Mesenchymal stem cell (in vitro differentiated cells and primary cell): ENCODE data around the gene DTX4.

Source experiments
- DNase-seq: peaks from one replicate; pipeline ENCODE4 v3.0.0-alpha.2; 2013
- H2AFZ ChIP-seq: one replicate; pipeline ENCODE4 v1.6.1; 2013; ENCODE audit warnings: low read depth, mild to moderate bottlenecking, control low read depth, inconsistent platforms, low read length, moderate library complexity
- H2AK5ac ChIP-seq: 2 replicates; pipeline ENCODE4 v1.6.1; 2013; ENCODE audit warnings: low read length, moderate library complexity, mild to moderate bottlenecking, inconsistent platforms; ENCODE audit not compliant: severe bottlenecking
- H2BK120ac ChIP-seq: one replicate; pipeline ENCODE4 v1.6.1; 2013; ENCODE audit warnings: low read depth, mild to moderate bottlenecking, inconsistent platforms, low read length, moderate library complexity
- H2BK12ac ChIP-seq, 2 experiments: one replicate each; pipeline ENCODE4 v1.6.1; 2013; ENCODE audit warnings: inconsistent platforms in 2 of 2, low read length in 2 of 2, mild to moderate bottlenecking in 2 of 2, moderate library complexity in 2 of 2, control low read depth in 1 of 2
- H2BK15ac ChIP-seq: one replicate; pipeline ENCODE4 v1.6.1; 2013; ENCODE audit warnings: mild to moderate bottlenecking, low read depth, inconsistent platforms; ENCODE audit not compliant: poor library complexity, severe bottlenecking
- H2BK5ac ChIP-seq: 2 replicates; pipeline ENCODE4 v1.6.1; 2013; ENCODE audit warnings: low read depth, mild to moderate bottlenecking, low read length, control low read depth, inconsistent platforms; ENCODE audit not compliant: poor library complexity, severe bottlenecking
- H3K14ac ChIP-seq, 2 experiments: one replicate each; pipeline ENCODE4 v1.6.1; 2013; ENCODE audit warnings: inconsistent platforms in 2 of 2, low read length in 2 of 2, control low read depth in 1 of 2, mild to moderate bottlenecking in 1 of 2, moderate library complexity in 1 of 2
- H3K18ac ChIP-seq, 2 experiments: one replicate each; pipeline ENCODE4 v1.6.1; 2013; ENCODE audit warnings: inconsistent platforms in 2 of 2, low read length in 2 of 2, control low read depth in 1 of 2, low read depth in 1 of 2, mild to moderate bottlenecking in 1 of 2
- H3K23ac ChIP-seq, 2 experiments: one replicate each; pipeline ENCODE4 v1.6.1; 2013; ENCODE audit warnings: inconsistent platforms in 2 of 2, low read length in 2 of 2, mild to moderate bottlenecking in 2 of 2, moderate library complexity in 2 of 2, control low read depth in 1 of 2
- H3K27ac ChIP-seq: 2 replicates; pipeline ENCODE4 v1.5.1; 2013; ENCODE audit warnings: mild to moderate bottlenecking, moderate library complexity, low read length, control low read depth, inconsistent platforms; ENCODE audit not compliant: poor library complexity, severe bottlenecking
- H3K27me3 ChIP-seq, 2 experiments: 2 replicates each; pipeline versions ENCODE4 v1.6.1 to v1.7.0; 2013; ENCODE audit warnings: low read length in 2 of 2, mild to moderate bottlenecking in 2 of 2, moderate library complexity in 2 of 2, control low read depth in 1 of 2, inconsistent platforms in 1 of 2; ENCODE audit not compliant: control insufficient read depth in 1 of 2, insufficient read depth in 1 of 2
- H3K36me3 ChIP-seq, 2 experiments: 2 replicates each; pipeline versions ENCODE4 v1.6.1 to v1.7.0; 2013; ENCODE audit warnings: low read length in 2 of 2, control low read depth in 1 of 2, inconsistent platforms in 1 of 2, low read depth in 1 of 2, mild to moderate bottlenecking in 1 of 2; ENCODE audit not compliant: insufficient read depth in 2 of 2, control insufficient read depth in 1 of 2
- H3K4ac ChIP-seq, 2 experiments: one replicate each; pipeline ENCODE4 v1.6.1; 2013; ENCODE audit warnings: inconsistent platforms in 2 of 2, low read length in 2 of 2, mild to moderate bottlenecking in 2 of 2, moderate library complexity in 2 of 2, control low read depth in 1 of 2, low read depth in 1 of 2
- H3K4me1 ChIP-seq: 2 replicates; pipeline ENCODE4 v1.6.1; 2013; ENCODE audit warnings: low read depth, low read length, control low read depth; ENCODE audit not compliant: control insufficient read depth, insufficient read depth
- H3K4me2 ChIP-seq: 2 replicates; pipeline ENCODE4 v1.6.1; 2013; ENCODE audit warnings: low read length, mild to moderate bottlenecking, inconsistent platforms; ENCODE audit not compliant: poor library complexity, severe bottlenecking
- H3K4me3 ChIP-seq, 2 experiments: 2 replicates each; pipeline versions ENCODE4 v1.5.1 to v1.7.0; 2013; ENCODE audit warnings: low read length in 2 of 2, mild to moderate bottlenecking in 2 of 2, control low read depth in 1 of 2, low read depth in 1 of 2; ENCODE audit not compliant: insufficient read depth in 1 of 2
- H3K79me1 ChIP-seq: replicated peaks from 2 replicates; pipeline ENCODE4 v1.6.1; 2013; ENCODE audit warnings: mild to moderate bottlenecking, control low read depth, low read length, inconsistent platforms; ENCODE audit not compliant: poor library complexity, severe bottlenecking
- H3K9ac ChIP-seq: 2 replicates; pipeline ENCODE4 v1.7.0; 2013; ENCODE audit warnings: mild to moderate bottlenecking, low read length, moderate library complexity
- H3K9me3 ChIP-seq: 2 replicates; pipeline ENCODE4 v1.7.0; 2013; ENCODE audit warnings: mild to moderate bottlenecking, low read length; ENCODE audit not compliant: control insufficient read depth
- H4K8ac ChIP-seq: one replicate; pipeline ENCODE4 v1.6.1; 2013; ENCODE audit warnings: inconsistent platforms, mild to moderate bottlenecking, low read length, moderate library complexity
- H4K91ac ChIP-seq: one replicate; pipeline ENCODE4 v1.6.1; 2013; ENCODE audit warnings: mild to moderate bottlenecking, low read length, inconsistent platforms
- WGBS: methylation state at CpG from one replicate; pipeline ENCODE4 v1.1.7; 2013; ENCODE audit warnings: mixed read lengths; 5-methylcytosine and 5-hydroxymethylcytosine counted together

DTX4 gene

GRCh38 chr11:59178402-59178801 is 6.5 kb downstream of the DTX4 start:
- Histone ChIP-seq H3K4me1 (peaks cover 6% of the 10 kb centered on the region), H3K36me3 (no peaks in the 10 kb centered on the region), H3K9ac (no peak overlapping the region), H3K27ac (no peak overlapping the region), H3K14ac (no peak overlapping the region), H3K27me3 (peaks cover under 1 to 51% of the 10 kb centered on the region in 2 experiments), H3K4ac (no peak overlapping the region), H2BK5ac (no peak overlapping the region), H2BK120ac (no peak overlapping the region), H3K18ac (no peak overlapping the region), H2BK15ac (no peak overlapping the region), H3K4me2 (no peak overlapping the region), H3K4me3 (no peak overlapping the region), H2AK5ac (no peak overlapping the region), H3K79me1 (no peaks in the 10 kb centered on the region), H3K9me3 (no peaks in the 10 kb centered on the region), H2BK12ac (no peak overlapping the region), H4K91ac (no peak overlapping the region), H3K23ac (no peak overlapping the region), H4K8ac (no peak overlapping the region), H2AFZ (no peak overlapping the region)
- no peak for DNase-seq

GRCh38 chr11:59179121-59179520 is 7.2 kb downstream of the DTX4 start:
- WGBS = 90% methylated on average over 2 of the region's 2 CpGs
- Histone ChIP-seq H3K18ac (no peak overlapping the region), H2BK12ac (no peak overlapping the region), H3K9ac (no peak overlapping the region), H3K4me3 (no peak overlapping the region), H2BK120ac (no peak overlapping the region), H3K27me3 (peaks cover 0 to 44% of the 10 kb centered on the region in 2 experiments), H3K4ac (no peak overlapping the region), H3K36me3 (no peaks in the 10 kb centered on the region), H3K23ac (no peak overlapping the region), H4K8ac (no peak overlapping the region), H2BK5ac (no peak overlapping the region), H3K79me1 (no peaks in the 10 kb centered on the region), H2BK15ac (no peak overlapping the region), H2AK5ac (no peak overlapping the region), H3K4me1 (no peaks in the 10 kb centered on the region), H3K4me2 (no peak overlapping the region), H3K9me3 (no peaks in the 10 kb centered on the region), H2AFZ (no peak overlapping the region), H4K91ac (no peak overlapping the region), H3K27ac (no peak overlapping the region), H3K14ac (no peak overlapping the region)
- no peak for DNase-seq

DNA sequence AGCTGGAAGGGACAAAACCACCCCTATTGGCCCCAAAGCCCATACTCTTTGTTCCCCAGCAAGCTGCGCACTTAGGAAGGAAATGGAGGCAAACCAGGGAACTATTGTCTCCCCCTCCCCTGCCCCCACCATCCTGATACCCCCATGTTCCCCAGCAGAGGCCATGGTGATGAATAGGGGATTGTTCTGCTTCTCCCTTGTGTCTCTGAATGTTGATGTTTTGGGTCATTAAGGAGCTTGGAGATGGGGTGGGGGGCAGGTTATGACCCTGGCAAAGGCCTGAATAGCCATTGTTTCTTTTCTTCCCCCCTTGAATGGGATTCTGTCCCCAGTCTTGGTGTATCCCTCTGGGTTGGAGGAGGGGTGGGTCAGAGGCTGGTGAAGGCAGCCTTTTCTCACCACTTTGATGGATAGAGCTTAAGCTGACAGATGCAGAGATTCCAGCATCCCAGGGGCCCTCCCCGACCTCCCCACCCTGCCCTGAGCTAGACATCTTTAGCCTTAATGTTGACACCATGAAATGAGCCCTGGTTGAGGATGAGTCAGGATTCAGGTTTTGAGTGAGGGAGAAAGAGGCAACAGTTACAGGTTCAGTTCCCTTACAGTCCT is 8.3 kb downstream of the DTX4 start:
- no peaks in the 10 kb centered on the region for H3K9me3 ChIP-seq
- H3K4me3 ChIP-seq = no peak overlapping the region
- H2BK15ac ChIP-seq = no peak overlapping the region
- H2BK5ac ChIP-seq = no peak overlapping the region
- DNase-seq = no peak
- peaks cover 0 to 33% of the 10 kb centered on the region in 2 experiments for H3K27me3 ChIP-seq
- H3K36me3 ChIP-seq = no peaks in the 10 kb centered on the region
- no peak overlapping the region for H3K9ac ChIP-seq
- no peak overlapping the region for H3K14ac ChIP-seq
- H3K79me1 ChIP-seq = no peaks in the 10 kb centered on the region
- H2BK12ac ChIP-seq = no peak overlapping the region
- WGBS = 92% methylated on average over 2 of the region's 2 CpGs
- H3K4me1 ChIP-seq = no peaks in the 10 kb centered on the region
- H2AFZ ChIP-seq = no peak overlapping the region
- H3K23ac ChIP-seq = no peak overlapping the region
- H4K8ac ChIP-seq = no peak overlapping the region
- no peak overlapping the region for H2AK5ac ChIP-seq
- H3K18ac ChIP-seq = no peak overlapping the region
- H3K4me2 ChIP-seq = no peak overlapping the region
- no peak overlapping the region for H3K4ac ChIP-seq
- no peak overlapping the region for H4K91ac ChIP-seq
- no peak overlapping the region for H2BK120ac ChIP-seq
- no peak overlapping the region for H3K27ac ChIP-seq

- Histone ChIP-seq H3K9me3 (no peaks in the 10 kb centered on the region), H3K4me3 (no peak overlapping the region), H2AFZ (no peak overlapping the region), H3K27ac (no peak overlapping the region), H3K4ac (no peak overlapping the region), H3K18ac (no peak overlapping the region), H2BK120ac (no peak overlapping the region), H3K79me1 (no peaks in the 10 kb centered on the region), H2BK15ac (no peak overlapping the region), H2BK12ac (no peak overlapping the region), H3K4me2 (no peak overlapping the region), H2BK5ac (no peak overlapping the region), H3K4me1 (no peaks in the 10 kb centered on the region), H4K8ac (no peak overlapping the region), H3K9ac (no peak overlapping the region), H3K23ac (no peak overlapping the region), H4K91ac (no peak overlapping the region), H2AK5ac (no peak overlapping the region), H3K27me3 (peaks cover 0 to 26% of the 10 kb centered on the region in 2 experiments), H3K14ac (no peak overlapping the region), H3K36me3 (no peaks in the 10 kb centered on the region)
- no peak for DNase-seq
- WGBS = 100% methylated on average over 1 of the region's 2 CpGs
Observed at GRCh38 chr11:59180907-59181306, 9.0 kb downstream of the DTX4 start.
